Ovary (tissue), 9 donors: ENCODE data around the gene F7. TPM values are rescaled to one million over a fixed set of nuclear protein-coding genes. Genes with fewer than 3 reads are reported as not detected.
A peak's percentile ranks its signal among the peaks of the same experiment; 100 is the strongest.

Experiments
- DNase-seq, 5 donors: peaks; one replicate each; pipeline ENCODE4 v3.0.0-alpha.2; 2019 to 2020
- H3K27ac ChIP-seq, 2 donors: fragments of 200-600 bp; one replicate each; pipeline versions ENCODE4 v1.5.1 to v1.8.0; 2019 to 2022
- H3K27me3 ChIP-seq: fragments of 200-600 bp; one replicate; pipeline ENCODE4 v1.8.0; 2022
- H3K36me3 ChIP-seq: fragments of 200-600 bp; sonication (generic); one replicate; pipeline ENCODE4 v1.5.1; 2019
- H3K4me1 ChIP-seq: one replicate; pipeline ENCODE4 v1.8.1; 2013; ENCODE audit warnings: mild to moderate bottlenecking, moderate library complexity; ENCODE audit not compliant: insufficient read depth
- H3K4me3 ChIP-seq: fragments of 200-600 bp; sonication (generic); one replicate; pipeline ENCODE4 v1.5.1; 2017
- H3K9me3 ChIP-seq, 2 donors: fragments of 200-600 bp in 1 of 2; sonication (generic) in 1 of 2; one replicate each; pipeline versions ENCODE4 v1.5.1 to v1.8.1; 2013 to 2019; ENCODE audit warnings: mild to moderate bottlenecking in 1 of 2, moderate library complexity in 1 of 2
- EP300 ChIP-seq: sonication (generic); formaldehyde crosslinking; IDR thresholded peaks from one replicate; pipeline ENCODE4 v1.6.1; 2017; ENCODE audit warnings: antibody characterized with exemption
- POLR2A ChIP-seq: fragments of 450-650 bp; IDR thresholded peaks from one replicate; pipeline ENCODE4 v1.6.1; 2017; ENCODE audit warnings: antibody characterized with exemption, mild to moderate bottlenecking, moderate library complexity
- WGBS, 3 donors: extraction: QIAGEN DNeasy Blood & Tissue Kit in 1 of 3; methylation state at CpG; one replicate each; pipeline versions ENCODE4 v1.1.5 to v1.1.7; 2013 to 2017; 5-methylcytosine and 5-hydroxymethylcytosine counted together
- intact Hi-C, 4 donors: fragments of 100-400 bp; cut with DNase I; formaldehyde crosslinking; loops; one replicate each; pipeline versions ENCODE4 v1.11.0 to v1.15.1; 2022 to 2023
- polyA plus RNA-seq, 2 donors: library from polyadenylated mRNA; stranded (reverse); fragments of 200-250 nt in 1 of 2; fragments of 350-450 nt in 1 of 2; fragmentation: Illumina TruSeq in 1 of 2; extraction: RNeasy Lipid Tissue Mini Kit (QIAGEN cat#74804) in 1 of 2; gene quantifications; one replicate each; pipeline ENCODE4 v1.2.3, GENCODE V29; 2013 to 2014
- total RNA-seq, 7 donors: library from RNA; depleted of rRNA in 2 of 7; stranded (reverse); fragments of >200 nt in 2 of 7; fragmentation: NEBNext Ultra II Directional in 3 of 7; extraction: Animal tissue kit (Norgen Biotek cat#: 25700) in 3 of 7; gene quantifications; one replicate each; pipeline versions ENCODE4 v1.1.0 to v1.2.4, GENCODE V29; 2016 to 2023
- TF ChIP-seq, protein P1 (sequence below), 3 donors: fragments of 450-650 bp in 2 of 3; fragments of 200-600 bp in 1 of 3; IDR thresholded peaks; one replicate each; pipeline versions ENCODE4 v1.5.1 to v1.8.0; 2016 to 2022; ENCODE audit warnings: antibody characterized with exemption in 3 of 3, mild to moderate bottlenecking in 1 of 3
- donor health status: DM: no; HTN: no; CAD: no; lungs with moderate emphysema.
- donor health status: DM: no; HTN: no; CAD: no.
- donor health status: Bipolar disorder and iron deficiency.
- donor health status: DM: yes; HTN: yes; CAD: no.
- donor health status: DM: no; HTN: no; CAD: no.
- donor health status: DM: yes; HTN: yes; CAD: no.

Gene F7
- total and polyA plus RNA-seq, 9 donors: 0.11 to 2.1 (median 0.35) TPM; not detected in 2

DNA sequence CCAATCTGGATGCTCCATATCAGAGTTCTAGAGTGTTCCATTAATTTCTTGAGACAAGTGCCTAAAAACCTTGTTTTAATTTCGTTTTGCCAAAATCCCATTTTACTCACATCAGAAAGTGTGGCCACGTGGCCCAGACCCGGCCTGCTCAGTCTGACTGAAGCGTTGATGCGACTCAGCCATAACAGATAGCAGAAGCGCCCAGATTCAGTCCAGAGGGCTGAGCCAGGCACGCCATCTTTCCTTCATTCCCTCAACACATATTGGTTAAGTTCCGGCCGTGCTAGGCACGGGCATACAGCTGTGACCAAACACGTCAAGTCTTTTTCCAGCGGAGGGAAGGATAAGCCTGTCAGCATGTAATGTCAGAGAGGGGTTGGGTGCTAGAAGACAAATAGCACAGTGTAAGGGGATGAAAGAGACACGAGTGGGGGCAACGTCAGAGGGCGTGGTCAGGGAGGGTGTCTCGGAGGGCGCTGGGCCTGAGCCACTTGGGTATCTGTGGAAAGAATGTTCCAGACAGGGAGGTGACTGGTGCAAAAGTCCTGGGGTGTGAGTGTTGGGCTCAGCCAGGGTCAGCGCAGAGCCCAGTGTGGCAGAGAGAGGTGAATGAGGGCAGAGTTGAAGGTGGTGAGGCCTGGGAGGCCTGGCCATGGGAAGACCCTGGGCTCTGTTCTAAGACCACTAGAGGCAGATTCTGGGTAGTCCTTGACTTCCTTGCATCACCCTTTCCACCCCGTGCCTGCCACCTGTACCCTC lies 20.1 kb downstream of the F7 start:
- Histone ChIP-seq H3K9me3 (no peaks in the 10 kb centered on the region), H3K4me1 (peaks cover 13% of the 10 kb centered on the region), H3K27ac (no peak overlapping the region), H3K4me3 (no peak overlapping the region), H3K36me3 (no peaks in the 10 kb centered on the region), H3K27me3 (no peaks in the 10 kb centered on the region)
- peak in 2 of 5 donors; percentile 6 to 23 for DNase-seq
- TF ChIP-seq, protein P1, sequence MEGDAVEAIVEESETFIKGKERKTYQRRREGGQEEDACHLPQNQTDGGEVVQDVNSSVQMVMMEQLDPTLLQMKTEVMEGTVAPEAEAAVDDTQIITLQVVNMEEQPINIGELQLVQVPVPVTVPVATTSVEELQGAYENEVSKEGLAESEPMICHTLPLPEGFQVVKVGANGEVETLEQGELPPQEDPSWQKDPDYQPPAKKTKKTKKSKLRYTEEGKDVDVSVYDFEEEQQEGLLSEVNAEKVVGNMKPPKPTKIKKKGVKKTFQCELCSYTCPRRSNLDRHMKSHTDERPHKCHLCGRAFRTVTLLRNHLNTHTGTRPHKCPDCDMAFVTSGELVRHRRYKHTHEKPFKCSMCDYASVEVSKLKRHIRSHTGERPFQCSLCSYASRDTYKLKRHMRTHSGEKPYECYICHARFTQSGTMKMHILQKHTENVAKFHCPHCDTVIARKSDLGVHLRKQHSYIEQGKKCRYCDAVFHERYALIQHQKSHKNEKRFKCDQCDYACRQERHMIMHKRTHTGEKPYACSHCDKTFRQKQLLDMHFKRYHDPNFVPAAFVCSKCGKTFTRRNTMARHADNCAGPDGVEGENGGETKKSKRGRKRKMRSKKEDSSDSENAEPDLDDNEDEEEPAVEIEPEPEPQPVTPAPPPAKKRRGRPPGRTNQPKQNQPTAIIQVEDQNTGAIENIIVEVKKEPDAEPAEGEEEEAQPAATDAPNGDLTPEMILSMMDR (IDR thresholded peaks at IDR 0.05): no peak
- TF ChIP-seq POLR2A: no peak
- TF ChIP-seq EP300: no peak
- intact Hi-C loops: no loop called here
- 92 to 94% (median 93%) methylated on average over 19 of the region's 19 CpGs for WGBS, 3 donors

DNA sequence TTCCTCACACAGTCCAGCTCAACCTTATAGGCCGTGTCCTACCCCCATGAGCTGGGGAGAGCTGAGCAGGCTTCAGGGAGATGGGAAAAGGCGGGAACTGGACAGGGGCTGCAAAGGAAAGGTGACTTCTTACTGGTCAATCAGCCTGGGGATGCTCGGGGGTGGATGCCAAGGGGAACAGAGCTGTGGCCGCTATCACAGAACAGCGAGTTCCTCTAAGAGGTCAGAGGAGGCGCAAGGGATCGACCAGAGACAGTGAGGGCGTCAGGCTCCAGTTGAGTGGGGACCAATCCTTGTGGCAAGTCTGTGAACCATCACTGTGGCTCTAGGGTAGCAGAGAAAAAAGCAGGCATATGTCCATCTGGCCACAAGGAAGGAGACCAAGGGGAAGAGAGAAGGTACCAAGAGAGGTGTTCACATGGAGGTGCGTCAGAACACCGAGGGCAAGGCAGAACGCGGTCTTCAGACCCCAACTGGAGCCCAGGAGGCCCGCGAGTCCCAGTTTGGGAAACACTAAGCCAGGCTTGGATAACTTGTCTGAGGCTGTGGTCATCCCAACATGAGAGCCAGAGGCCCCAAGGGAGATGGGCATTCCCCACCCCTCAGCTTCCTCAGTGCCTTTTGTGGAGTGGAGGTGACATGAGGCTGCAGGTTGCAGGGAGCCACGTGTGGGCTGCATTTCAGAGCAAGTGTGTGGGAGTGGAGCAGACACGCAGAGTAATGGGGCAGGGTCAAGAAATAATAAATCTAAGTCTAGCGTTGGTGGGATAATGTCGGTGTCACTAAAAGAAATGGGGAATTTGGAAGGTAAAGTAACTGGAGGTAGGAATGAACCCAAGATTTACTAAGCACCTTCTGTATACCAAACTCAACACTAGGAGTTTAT lies 20.9 kb downstream of the F7 start:
- H3K27ac ChIP-seq: no peak overlapping the region
- TF ChIP-seq EP300: no peak
- TF ChIP-seq, protein P1 (IDR thresholded peaks at IDR 0.05): no peak
- no peak for TF ChIP-seq POLR2A
- H3K36me3 ChIP-seq: no peaks in the 10 kb centered on the region
- 75 to 81% (median 77%) methylated on average over 18 of the region's 18 CpGs for WGBS, 3 donors
- peak in 2 of 5 donors; percentile 6 to 19 for DNase-seq
- H3K4me1 ChIP-seq: peaks cover 13% of the 10 kb centered on the region
- intact Hi-C loops: no loop called here
- no peaks in the 10 kb centered on the region for H3K9me3 ChIP-seq
- H3K4me3 ChIP-seq: no peak overlapping the region
- H3K27me3 ChIP-seq: no peaks in the 10 kb centered on the region

DNA sequence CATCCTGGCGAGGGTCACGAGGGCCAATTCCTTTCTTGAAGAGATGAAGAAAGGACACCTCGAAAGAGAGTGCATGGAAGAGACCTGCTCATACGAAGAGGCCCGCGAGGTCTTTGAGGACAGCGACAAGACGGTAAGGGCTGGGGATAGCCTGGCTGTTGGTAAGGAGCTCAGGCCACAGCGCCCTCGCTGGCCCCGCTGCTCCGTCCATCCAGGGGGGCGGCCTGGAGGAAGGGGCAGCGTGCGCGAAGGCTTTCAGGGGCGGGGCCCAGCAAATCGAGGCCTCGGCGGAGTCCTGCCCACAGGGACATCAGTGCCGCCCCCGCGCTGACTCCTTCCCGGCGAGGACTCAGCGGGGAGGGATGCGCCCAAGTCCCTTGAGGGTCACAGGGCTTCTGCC lies 23.9 kb downstream of the F7 start:
- Histone ChIP-seq H3K27me3 (no peaks in the 10 kb centered on the region), H3K4me1 (peaks cover 5% of the 10 kb centered on the region), H3K27ac (no peak overlapping the region), H3K4me3 (no peak overlapping the region), H3K36me3 (no peaks in the 10 kb centered on the region), H3K9me3 (no peaks in the 10 kb centered on the region)
- WGBS, 3 donors: 64 to 80% (median 67%) methylated on average over 27 of the region's 27 CpGs
- TF ChIP-seq POLR2A: no peak
- TF ChIP-seq EP300: no peak
- TF ChIP-seq, protein P1 (IDR thresholded peaks at IDR 0.05): no peak
- peak in 1 of 5 donors; percentile 14 for DNase-seq
- intact Hi-C loops: no loop called here

DNA sequence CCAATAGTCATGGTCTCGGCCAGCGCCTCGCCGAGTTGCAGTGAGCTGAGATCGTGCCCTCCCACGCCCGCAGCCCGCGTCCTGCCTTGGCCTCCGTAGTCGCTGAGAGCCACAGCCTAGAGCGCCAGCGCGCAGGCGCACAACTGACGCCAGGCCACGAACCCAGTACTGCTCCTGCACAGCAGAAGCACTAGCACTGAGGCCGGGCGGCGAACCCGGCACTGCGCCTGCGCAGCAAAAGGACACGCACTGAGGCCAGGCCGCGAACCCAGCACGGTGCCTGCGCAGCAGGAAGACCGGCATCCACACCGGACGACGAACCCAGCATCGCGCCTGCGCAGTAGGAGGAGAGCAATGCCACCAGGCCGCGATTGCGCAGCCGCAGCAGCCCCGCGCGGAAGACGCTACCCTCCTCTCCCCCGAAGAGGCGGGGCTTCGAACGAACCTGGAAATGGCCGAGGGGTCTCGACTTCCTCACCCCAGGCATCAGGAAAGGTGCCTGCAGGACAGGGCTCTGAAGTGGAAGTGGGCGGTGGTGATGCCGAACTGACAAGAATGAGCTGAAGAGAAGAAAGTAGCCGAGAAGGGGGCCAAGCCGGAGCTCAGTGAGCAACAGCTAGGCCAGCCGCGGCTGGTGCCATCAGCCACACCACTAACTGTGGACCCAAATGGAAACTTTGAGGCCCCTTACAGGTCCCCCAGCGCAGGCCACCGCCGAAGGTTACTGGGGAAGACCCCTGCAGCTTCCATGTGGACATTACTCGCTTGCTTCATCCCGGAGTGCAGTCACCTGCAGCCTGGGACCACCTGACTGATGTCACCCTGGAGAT lies 24.5 kb downstream of the F7 start:
- TF ChIP-seq, protein P1 (IDR thresholded peaks at IDR 0.05): no peak
- TF ChIP-seq EP300: no peak
- TF ChIP-seq POLR2A: no peak
- peak in 4 of 5 donors; percentile 21 to 71 (median 53) for DNase-seq
- no peaks in the 10 kb centered on the region for H3K36me3 ChIP-seq
- no peaks in the 10 kb centered on the region for H3K9me3 ChIP-seq
- H3K27ac ChIP-seq: no peak overlapping the region
- no peak overlapping the region for H3K4me3 ChIP-seq
- 32 to 54% (median 35%) methylated on average over 47 to 60 of the region's 60 CpGs for WGBS, 3 donors
- no peaks in the 10 kb centered on the region for H3K27me3 ChIP-seq
- H3K4me1 ChIP-seq: peaks cover 5% of the 10 kb centered on the region
- intact Hi-C loops: no loop called here
